Common myeloid progenitor, CD34-positive (primary cell): Measurements from ENCODE around the gene SLC4A1.

ENCODE experiments used
- CTCF ChIA-PET: fragments of 350-600 bp; sonication (Branson Sonifier 250); formaldehyde crosslinking; loops from one replicate; lab custom pipeline; 2021; ENCODE audit warnings: antibody characterized with exemption; lab: Charles Lee
- POLR2A ChIA-PET: fragments of 350-600 bp; sonication (Branson Sonifier 250); formaldehyde crosslinking; loops from one replicate; lab custom pipeline; 2021; ENCODE audit warnings: antibody characterized with exemption; lab: Charles Lee
- DNase-seq, 3 donors: peaks; one replicate each; pipeline versions ENCODE4 v3.0.0 to v3.0.0-alpha.2; 2013
- H3K27ac ChIP-seq, 2 experiments: 1 replicate in 1 of 2; 2 replicates in 1 of 2; pipeline ENCODE4 v1.7.0; 2013; ENCODE audit warnings: inconsistent platforms in 2 of 2, low read length in 2 of 2, mild to moderate bottlenecking in 2 of 2, low read depth in 1 of 2, moderate library complexity in 1 of 2; ENCODE audit not compliant: severe bottlenecking in 2 of 2, insufficient read depth in 1 of 2, poor library complexity in 1 of 2
- H3K27me3 ChIP-seq, 5 experiments: replicated peaks in 2 of 5; 1 replicate in 3 of 5; 2 replicates in 2 of 5; pipeline versions ENCODE4 v1.6.1 to v1.7.0; 2013; ENCODE audit warnings: low read length in 4 of 5, mild to moderate bottlenecking in 2 of 5, moderate library complexity in 2 of 5, inconsistent platforms in 1 of 5; ENCODE audit not compliant: insufficient read depth in 5 of 5, control insufficient read depth in 4 of 5
- H3K36me3 ChIP-seq, 4 experiments: 1 replicate in 2 of 4; 2 replicates in 2 of 4; pipeline versions ENCODE4 v1.6.1 to v1.7.0; 2013; ENCODE audit warnings: low read length in 3 of 4, control low read depth in 1 of 4, mild to moderate bottlenecking in 1 of 4; ENCODE audit not compliant: control insufficient read depth in 4 of 4, insufficient read depth in 4 of 4
- H3K4me1 ChIP-seq, 4 experiments: 1 replicate in 3 of 4; 2 replicates in 1 of 4; pipeline versions ENCODE4 v1.6.1 to v1.7.1; 2013; ENCODE audit warnings: low read length in 3 of 4, mild to moderate bottlenecking in 3 of 4, control low read depth in 1 of 4, inconsistent platforms in 1 of 4, moderate library complexity in 1 of 4; ENCODE audit not compliant: control insufficient read depth in 4 of 4, insufficient read depth in 4 of 4; ENCODE audit errors: control extremely low read depth in 1 of 4
- H3K4me3 ChIP-seq, 7 experiments: 1 replicate in 4 of 7; 2 replicates in 3 of 7; pipeline versions ENCODE4 v1.5.1 to v1.7.0; 2013; ENCODE audit warnings: mild to moderate bottlenecking in 7 of 7, low read length in 6 of 7, moderate library complexity in 6 of 7, inconsistent platforms in 2 of 7, low read depth in 2 of 7, control low read depth in 1 of 7; ENCODE audit not compliant: insufficient read depth in 4 of 7, control insufficient read depth in 1 of 7; ENCODE audit errors: extremely low read depth in 1 of 7
- H3K9me3 ChIP-seq, 5 experiments: 1 replicate in 4 of 5; 2 replicates in 1 of 5; pipeline versions ENCODE4 v1.6.1 to v1.7.1; 2013; ENCODE audit warnings: low read length in 4 of 5, mild to moderate bottlenecking in 2 of 5, inconsistent platforms in 1 of 5, low read depth in 1 of 5, moderate library complexity in 1 of 5; ENCODE audit not compliant: control insufficient read depth in 4 of 5, insufficient read depth in 2 of 5; ENCODE audit errors: control extremely low read depth in 1 of 5
- WGBS: methylation state at CpG from one replicate; pipeline ENCODE4 v1.1.5; 2013; ENCODE audit not compliant: insufficient coverage; 5-methylcytosine and 5-hydroxymethylcytosine counted together

SLC4A1 gene

GRCh38 chr17:44268709-44269534 is 987 bp upstream of the SLC4A1 start:
- no peak for DNase-seq
- ChIA-PET CTCF (interaction anchor here (1.3 kb wide), 1 partner anchor 9 kb away, joined by 4 read pairs; no protein-coding TSS in a partner anchor), POLR2A (no interaction called here)
- H3K4me1 ChIP-seq, result peaks cover 0 to 3% (median 0%) of the 10 kb centered on the region in 4 experiments
- H3K36me3 ChIP-seq, result no peaks in the 10 kb centered on the region
- 93% methylated on average over 4 of the region's 11 CpGs for WGBS
- H3K27ac ChIP-seq, result no peak overlapping the region
- no peaks in the 10 kb centered on the region for H3K9me3 ChIP-seq
- no peak overlapping the region for H3K4me3 ChIP-seq
- H3K27me3 ChIP-seq, result no peaks in the 10 kb centered on the region

GRCh38 chr17:44267165-44267455 is 825 bp downstream of the SLC4A1 start:
- Histone ChIP-seq H3K36me3 (no peaks in the 10 kb centered on the region), H3K9me3 (no peaks in the 10 kb centered on the region), H3K4me3 (no peak overlapping the region), H3K27ac (no peak overlapping the region), H3K27me3 (no peaks in the 10 kb centered on the region), H3K4me1 (peaks cover 0 to 3% (median 0%) of the 10 kb centered on the region in 4 experiments)
- no peak for DNase-seq
- WGBS, result 100% methylated on average over 3 of the region's 5 CpGs
- ChIA-PET POLR2A (interaction anchor here (0.6 to 1.0 kb wide), 2 partner anchors 16 to 22 kb away, joined by 3 to 4 read pairs; no protein-coding TSS in a partner anchor), CTCF (interaction anchor here (0.6 kb wide), 1 partner anchor 13 kb away, joined by 3 read pairs; no protein-coding TSS in a partner anchor)

GRCh38 chr17:44266402-44267164 is 1.4 kb downstream of the SLC4A1 start:
- WGBS, result 88% methylated on average over 9 of the region's 9 CpGs
- Histone ChIP-seq H3K4me1 (peaks cover 0 to 3% (median 0%) of the 10 kb centered on the region in 4 experiments), H3K36me3 (no peaks in the 10 kb centered on the region), H3K27ac (no peak overlapping the region), H3K4me3 (no peak overlapping the region), H3K27me3 (no peaks in the 10 kb centered on the region), H3K9me3 (no peaks in the 10 kb centered on the region)
- peak; percentile 17 to 76 (median 53) for DNase-seq
- POLR2A ChIA-PET, result interaction anchor here (1.0 kb wide), 1 partner anchor 17 kb away, joined by 3 read pairs; no protein-coding TSS in a partner anchor
- CTCF ChIA-PET, result interaction anchor here (0.8 kb wide), 1 partner anchor 96 kb away, joined by 3 read pairs; no protein-coding TSS in a partner anchor

GRCh38 chr17:44263345-44263902 is 4.5 kb downstream of the SLC4A1 start:
- Histone ChIP-seq H3K27ac (no peak overlapping the region), H3K4me3 (no peak overlapping the region), H3K36me3 (no peaks in the 10 kb centered on the region), H3K27me3 (no peaks in the 10 kb centered on the region), H3K9me3 (no peaks in the 10 kb centered on the region), H3K4me1 (peaks cover 0 to 9% (median 4%) of the 10 kb centered on the region in 4 experiments)
- POLR2A ChIA-PET, result no interaction called here
- CTCF ChIA-PET, result interaction anchor here (0.9 kb wide), 1 partner anchor 16 kb away, joined by 3 read pairs; no protein-coding TSS in a partner anchor
- DNase-seq, result no peak
- 100% methylated on average over 7 of the region's 7 CpGs for WGBS

GRCh38 chr17:44262654-44263225 is 5.2 kb downstream of the SLC4A1 start:
- CTCF ChIA-PET, result interaction anchor here (0.9 kb wide), 1 partner anchor 17 kb away, joined by 3 read pairs; no protein-coding TSS in a partner anchor

GRCh38 chr17:44260296-44260695 is 7.6 kb downstream of the SLC4A1 start:
- ChIA-PET POLR2A (no interaction called here), CTCF (interaction anchor here (1.7 kb wide), 1 partner anchor 8 kb away, joined by 4 read pairs; the partner anchor contains the start of gene SLC4A1)
- Histone ChIP-seq H3K27me3 (no peaks in the 10 kb centered on the region), H3K27ac (no peak overlapping the region), H3K4me3 (no peak overlapping the region), H3K9me3 (no peaks in the 10 kb centered on the region), H3K36me3 (no peaks in the 10 kb centered on the region), H3K4me1 (peaks cover 0 to 7% (median 4%) of the 10 kb centered on the region in 4 experiments)
- no peak for DNase-seq
- WGBS, result 98% methylated on average over 6 of the region's 6 CpGs

More at GRCh38 chr17:44262654-44263225, 5.2 kb downstream of the SLC4A1 start:
- no peaks in the 10 kb centered on the region for H3K9me3 ChIP-seq
- POLR2A ChIA-PET, result no interaction called here
- no peaks in the 10 kb centered on the region for H3K27me3 ChIP-seq
- H3K4me1 ChIP-seq, result peaks cover 0 to 7% (median 4%) of the 10 kb centered on the region in 4 experiments
- no peak overlapping the region for H3K27ac ChIP-seq
- DNase-seq, result no peak
- H3K36me3 ChIP-seq, result no peaks in the 10 kb centered on the region
- no peak overlapping the region for H3K4me3 ChIP-seq
- WGBS, result 85% methylated on average over 9 of the region's 11 CpGs
